Transverse colon (tissue), 4 donors: Measurements from ENCODE around the gene MSLN. TPM values are rescaled to one million over a fixed set of nuclear protein-coding genes. Genes with fewer than 3 reads are reported as not detected.

Experiments
- DNase-seq: peaks from one replicate; pipeline ENCODE4 v3.0.0-alpha.2; 2019
- H3K27ac ChIP-seq, 4 donors: fragments of 200-600 bp; sonication (generic); 2 replicates each; pipeline ENCODE4 v1.5.1; 2016 to 2018; ENCODE audit warnings: inconsistent platforms in 4 of 4
- H3K27me3 ChIP-seq: fragments of 200-600 bp; sonication (generic); 2 replicates; pipeline ENCODE4 v1.5.1; 2017; ENCODE audit warnings: inconsistent platforms
- H3K36me3 ChIP-seq, 4 donors: fragments of 200-600 bp; sonication (generic); 2 replicates each; pipeline ENCODE4 v1.5.1; 2017 to 2019; ENCODE audit warnings: inconsistent platforms in 4 of 4
- H3K4me1 ChIP-seq, 4 donors: fragments of 200-600 bp; sonication (generic); 2 replicates each; pipeline ENCODE4 v1.5.1; 2017 to 2020; ENCODE audit warnings: inconsistent platforms in 4 of 4
- H3K4me3 ChIP-seq, 4 donors: fragments of 200-600 bp; sonication (generic); 1 replicate in 1 of 4; 2 replicates in 3 of 4; pipeline versions ENCODE4 v1.5.1 to v1.6.1; 2017 to 2019; ENCODE audit warnings: inconsistent platforms in 4 of 4
- H3K9me3 ChIP-seq, 2 donors: fragments of 200-600 bp; sonication (generic); 2 replicates each; pipeline ENCODE4 v1.5.1; 2017 to 2019; ENCODE audit warnings: inconsistent platforms in 2 of 2
- EP300 ChIP-seq: sonication (generic); formaldehyde crosslinking; IDR thresholded peaks from one replicate; pipeline ENCODE4 v1.6.1; 2017; ENCODE audit warnings: antibody characterized with exemption, low read depth
- POLR2A ChIP-seq: fragments of 450-650 bp; IDR thresholded peaks from one replicate; pipeline ENCODE4 v1.6.1; 2016; ENCODE audit warnings: antibody characterized with exemption, mild to moderate bottlenecking, moderate library complexity
- POLR2AphosphoS5 ChIP-seq, 3 donors: sonication (generic); formaldehyde crosslinking; IDR thresholded peaks; one replicate each; pipeline ENCODE4 v1.6.1; 2016; ENCODE audit warnings: antibody characterized with exemption in 3 of 3
- WGBS, 2 donors: methylation state at CpG; one replicate each; pipeline ENCODE4 v1.1.5; 2018; ENCODE audit warnings: low coverage in 1 of 2; 5-methylcytosine and 5-hydroxymethylcytosine counted together
- in situ Hi-C, 4 donors: fragments of 200-750 bp; cut with MboI; loops; one replicate each; pipeline versions ENCODE4 v1.15.0 to v1.15.1; 2017; ENCODE audit warnings: low sequenced_read_pairs in 3 of 4, low pct_ligation_motif_present in 1 of 4, low pct_unique_long_range_greater_than_20kb in 1 of 4
- intact Hi-C: fragments of 100-400 bp; cut with DNase I; formaldehyde crosslinking; loops from one replicate; pipeline ENCODE4 v1.15.1; 2023; ENCODE audit warnings: low total_unique reads
- total RNA-seq, 4 donors: library from RNA; depleted of rRNA; stranded (reverse); fragments of >200 nt; gene quantifications; one replicate each; pipeline ENCODE4 v1.1.0, GENCODE V29; 2016
- TF ChIP-seq, protein P1 (sequence below), 5 experiments: fragments of 200-600 bp in 3 of 5; fragments of 450-650 bp in 2 of 5; sonication (generic) in 3 of 5; IDR thresholded peaks; 1 replicate in 2 of 5; 2 replicates in 3 of 5; pipeline ENCODE4 v1.5.1; 2016 to 2017; ENCODE audit warnings: antibody characterized with exemption in 5 of 5, inconsistent platforms in 3 of 5, mild to moderate bottlenecking in 2 of 5, moderate library complexity in 1 of 5

Gene MSLN
- total RNA-seq, 4 donors from 2014 or later, result 4.9 to 21.2 (median 10.3) TPM; not detected in 1

DNA sequence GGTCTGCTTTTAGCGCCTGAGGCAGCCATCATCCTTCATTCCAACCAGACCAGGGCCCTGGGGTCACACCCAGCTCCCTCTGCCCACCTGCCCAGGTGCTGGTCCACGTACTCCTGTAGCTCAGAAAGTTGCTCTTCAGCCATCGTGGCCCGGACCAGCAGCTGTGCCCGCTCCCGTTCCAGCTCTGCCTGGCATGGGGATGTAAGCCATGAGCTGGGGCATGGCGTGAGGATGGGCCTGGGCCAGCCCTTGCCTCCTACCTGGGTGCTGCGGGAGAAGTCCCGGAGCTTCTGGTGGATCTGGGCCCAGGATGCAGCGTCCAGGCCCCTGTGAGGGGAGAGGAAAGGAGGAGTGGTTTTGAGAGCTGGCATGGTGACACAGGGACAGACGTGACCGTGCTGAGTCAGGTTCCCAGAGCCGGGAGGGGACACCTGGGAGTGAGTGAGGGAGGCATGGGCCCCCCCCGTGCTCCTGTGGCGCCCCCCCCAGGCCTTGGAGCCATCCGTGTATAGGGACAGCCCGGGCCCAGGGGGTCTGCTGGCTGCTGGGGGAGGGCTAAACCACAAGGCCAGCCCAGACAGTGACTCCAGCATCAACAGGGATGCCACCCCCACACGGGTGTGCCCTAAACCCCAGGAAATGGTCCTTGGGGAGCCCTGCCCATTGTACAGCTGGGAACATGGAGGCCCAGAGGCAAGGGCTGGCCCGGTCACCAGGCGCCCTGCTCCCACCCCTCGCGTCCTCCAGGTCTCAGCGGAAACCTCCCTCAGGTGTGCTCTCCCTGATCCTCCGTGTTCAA, 37.5 kb upstream of the MSLN start:
- H3K9me3 ChIP-seq, result no peaks in the 10 kb centered on the region
- TF ChIP-seq POLR2A (no peak), POLR2AphosphoS5 (IDR thresholded peaks at IDR 0.05) (no peak)
- intact Hi-C loops (no loop called here), in situ Hi-C loops (no loop called here)
- DNase-seq, result no peak
- peaks cover 38% of the 10 kb centered on the region for H3K27me3 ChIP-seq
- H3K36me3 ChIP-seq, result no peaks in the 10 kb centered on the region
- H3K27ac ChIP-seq, result no peak overlapping the region
- no peak overlapping the region for H3K4me3 ChIP-seq
- WGBS, 2 donors, result 88% methylated on average over 24 of the region's 24 CpGs; no CpG with 5 or more reads in 1 of the 2 donors
- H3K4me1 ChIP-seq, result peaks cover 35 to 57% (median 52%) of the 10 kb centered on the region in 4 donors

DNA sequence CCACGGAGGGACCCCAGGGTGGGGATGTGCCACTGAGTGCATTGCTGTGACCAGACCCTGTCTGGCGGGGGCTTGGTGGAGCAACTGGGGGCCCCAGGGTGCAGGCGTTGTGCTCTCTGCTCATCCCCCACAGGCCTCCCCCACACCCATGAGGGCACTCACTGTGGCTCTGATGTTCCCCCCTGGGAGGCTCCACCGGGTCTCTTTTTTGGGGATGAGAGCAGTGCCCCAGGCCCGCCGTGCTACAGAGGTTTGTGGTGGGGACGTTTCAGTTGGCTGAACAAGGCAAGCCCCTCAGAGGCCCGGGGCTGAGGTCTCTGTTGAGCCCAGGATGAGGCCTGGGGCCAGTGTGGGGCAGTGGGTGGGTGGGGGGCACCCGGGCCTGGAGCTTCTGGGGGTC, 36.8 kb upstream of the MSLN start:
- TF ChIP-seq POLR2A (no peak), EP300 (no peak), POLR2AphosphoS5 (IDR thresholded peaks at IDR 0.05) (no peak)
- TF ChIP-seq, protein P1, sequence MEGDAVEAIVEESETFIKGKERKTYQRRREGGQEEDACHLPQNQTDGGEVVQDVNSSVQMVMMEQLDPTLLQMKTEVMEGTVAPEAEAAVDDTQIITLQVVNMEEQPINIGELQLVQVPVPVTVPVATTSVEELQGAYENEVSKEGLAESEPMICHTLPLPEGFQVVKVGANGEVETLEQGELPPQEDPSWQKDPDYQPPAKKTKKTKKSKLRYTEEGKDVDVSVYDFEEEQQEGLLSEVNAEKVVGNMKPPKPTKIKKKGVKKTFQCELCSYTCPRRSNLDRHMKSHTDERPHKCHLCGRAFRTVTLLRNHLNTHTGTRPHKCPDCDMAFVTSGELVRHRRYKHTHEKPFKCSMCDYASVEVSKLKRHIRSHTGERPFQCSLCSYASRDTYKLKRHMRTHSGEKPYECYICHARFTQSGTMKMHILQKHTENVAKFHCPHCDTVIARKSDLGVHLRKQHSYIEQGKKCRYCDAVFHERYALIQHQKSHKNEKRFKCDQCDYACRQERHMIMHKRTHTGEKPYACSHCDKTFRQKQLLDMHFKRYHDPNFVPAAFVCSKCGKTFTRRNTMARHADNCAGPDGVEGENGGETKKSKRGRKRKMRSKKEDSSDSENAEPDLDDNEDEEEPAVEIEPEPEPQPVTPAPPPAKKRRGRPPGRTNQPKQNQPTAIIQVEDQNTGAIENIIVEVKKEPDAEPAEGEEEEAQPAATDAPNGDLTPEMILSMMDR (IDR thresholded peaks at IDR 0.05), result no peak
- H3K4me1 ChIP-seq, result peaks cover 38 to 57% (median 52%) of the 10 kb centered on the region in 4 donors
- 77 to 100% methylated on average over 1 to 5 of the region's 9 CpGs for WGBS, 2 donors
- no peaks in the 10 kb centered on the region for H3K9me3 ChIP-seq
- in situ Hi-C loops, result no loop called here
- H3K27ac ChIP-seq, result no peak overlapping the region
- DNase-seq, result no peak
- peaks cover 45% of the 10 kb centered on the region for H3K27me3 ChIP-seq
- intact Hi-C loops, result no loop called here
- H3K4me3 ChIP-seq, result no peak overlapping the region
- H3K36me3 ChIP-seq, result no peaks in the 10 kb centered on the region

DNA sequence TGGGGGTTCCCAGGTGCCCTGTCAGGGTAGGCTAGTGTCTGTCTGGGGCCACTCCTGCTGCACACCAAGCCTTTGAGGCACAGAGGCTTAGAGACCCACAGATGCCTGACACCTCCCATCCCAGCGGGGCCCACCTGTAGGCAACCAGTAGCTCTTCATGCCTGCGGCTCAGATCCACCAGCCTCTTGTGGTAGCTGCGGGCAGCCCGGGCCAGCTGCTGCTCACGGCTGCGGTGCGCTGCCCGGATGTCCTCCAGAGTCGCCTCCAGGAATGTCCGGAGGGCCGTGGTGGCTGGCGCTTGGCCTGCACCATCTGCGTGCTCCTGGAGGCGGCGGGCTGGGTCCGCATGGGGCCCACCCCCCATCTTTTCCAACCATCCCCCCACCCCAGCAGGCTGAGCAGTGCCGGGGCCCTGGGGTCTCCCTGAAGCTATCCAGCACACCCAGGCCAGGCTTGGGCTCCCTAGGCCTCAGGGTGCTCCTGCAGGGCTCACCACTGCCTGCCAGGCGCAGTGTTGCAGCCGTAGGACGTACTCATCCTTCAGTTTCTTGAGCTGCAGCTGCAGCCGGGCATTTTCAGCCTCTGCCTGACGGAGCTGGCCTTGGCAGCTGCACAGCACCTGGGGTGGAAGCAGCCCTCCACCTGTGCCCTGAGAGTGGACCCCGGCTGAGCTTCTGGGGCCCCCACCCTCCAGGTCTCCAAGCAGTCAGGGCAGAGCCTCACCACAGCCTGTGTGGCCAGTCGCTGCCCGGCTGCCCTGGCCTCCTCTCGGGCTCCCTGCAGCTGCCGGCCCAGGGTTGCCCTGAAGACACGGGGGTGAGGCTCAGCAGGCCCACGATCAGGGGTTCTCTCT, 36.1 kb upstream of the MSLN start:
- intact Hi-C loops (no loop called here), in situ Hi-C loops (no loop called here)
- no peak for DNase-seq
- peaks cover 35 to 52% (median 47%) of the 10 kb centered on the region in 4 donors for H3K4me1 ChIP-seq
- no peaks in the 10 kb centered on the region for H3K9me3 ChIP-seq
- H3K27ac ChIP-seq, result no peak overlapping the region
- H3K36me3 ChIP-seq, result no peaks in the 10 kb centered on the region
- TF ChIP-seq POLR2A (no peak), EP300 (no peak), POLR2AphosphoS5 (IDR thresholded peaks at IDR 0.05) (no peak)
- TF ChIP-seq, protein P1 (IDR thresholded peaks at IDR 0.05), result no peak
- H3K27me3 ChIP-seq, result peaks cover 45% of the 10 kb centered on the region
- 51% methylated on average over 26 of the region's 29 CpGs; no CpG with 5 or more reads in 1 of the 2 donors for WGBS, 2 donors
- no peak overlapping the region for H3K4me3 ChIP-seq

DNA sequence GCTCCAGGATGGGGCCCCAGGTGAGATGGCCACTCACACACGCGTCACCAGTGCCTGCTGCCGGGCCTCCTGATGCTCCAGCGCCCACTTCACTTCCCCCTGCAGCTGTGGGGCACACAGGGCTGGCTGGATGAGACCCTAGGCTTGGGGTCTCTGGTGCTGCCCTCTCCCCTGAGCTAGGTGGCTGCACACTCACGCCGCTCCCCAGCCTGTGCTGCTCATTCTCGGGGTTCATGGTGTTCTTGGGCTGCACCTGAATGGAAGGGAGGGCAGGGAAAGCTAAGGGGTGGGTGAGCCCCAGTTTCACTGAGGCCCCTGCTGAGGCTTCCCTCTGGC, 35.5 kb upstream of the MSLN start:
- Histone ChIP-seq H3K4me3 (no peak overlapping the region), H3K27ac (no peak overlapping the region), H3K4me1 (peaks cover 31 to 48% (median 42%) of the 10 kb centered on the region in 4 donors), H3K36me3 (no peaks in the 10 kb centered on the region), H3K27me3 (peaks cover 45% of the 10 kb centered on the region), H3K9me3 (no peaks in the 10 kb centered on the region)
- 67% methylated on average over 2 of the region's 7 CpGs; no CpG with 5 or more reads in 1 of the 2 donors for WGBS, 2 donors
- no peak for DNase-seq
- TF ChIP-seq, protein P1 (IDR thresholded peaks at IDR 0.05), result no peak
- no peak for TF ChIP-seq POLR2A
- TF ChIP-seq EP300, result no peak
- no peak for TF ChIP-seq POLR2AphosphoS5 (IDR thresholded peaks at IDR 0.05)
- intact Hi-C loops, result no loop called here
- in situ Hi-C loops, result no loop called here
